Ishikawa (cell line): ENCODE results near the gene COL25A1.

Experiments used
- CEBPB ChIP-seq: IDR thresholded peaks from 2 replicates; pipeline ENCODE4 v1.6.1; 2012
- CREB1 ChIP-seq: IDR thresholded peaks from 2 replicates; pipeline ENCODE4 v1.6.1; 2012; ENCODE audit warnings: low read depth
- EGR1 ChIP-seq: IDR thresholded peaks from 2 replicates; pipeline ENCODE4 v1.6.1; 2012
- EP300 ChIP-seq: IDR thresholded peaks from 2 replicates; pipeline ENCODE4 v1.6.1; 2012; ENCODE audit warnings: borderline replicate concordance
- FOXM1 ChIP-seq: IDR thresholded peaks from 2 replicates; pipeline ENCODE4 v1.6.1; 2012; ENCODE audit warnings: low read depth, borderline replicate concordance
- NFIC ChIP-seq: IDR thresholded peaks from 2 replicates; pipeline ENCODE4 v1.6.1; 2012
- RAD21 ChIP-seq: IDR thresholded peaks from 2 replicates; pipeline ENCODE4 v1.6.1; 2012; ENCODE audit warnings: low read depth
- TAF1 ChIP-seq: IDR thresholded peaks from 2 replicates; pipeline ENCODE4 v1.6.1; 2012; ENCODE audit warnings: low read depth, mild to moderate bottlenecking
- TCF12 ChIP-seq: IDR thresholded peaks from 2 replicates; pipeline ENCODE4 v1.6.1; 2012; ENCODE audit warnings: low read depth
- TEAD4 ChIP-seq: IDR thresholded peaks from 2 replicates; pipeline ENCODE4 v1.6.1; 2012
- YY1 ChIP-seq: IDR thresholded peaks from 2 replicates; pipeline ENCODE4 v1.6.1; 2012; ENCODE audit warnings: low read depth
- ZBTB7A ChIP-seq: IDR thresholded peaks from 2 replicates; pipeline ENCODE4 v1.6.1; 2012; ENCODE audit warnings: low read depth
- TF ChIP-seq, protein P1 (sequence below): IDR thresholded peaks from 2 replicates; pipeline ENCODE4 v1.6.1; 2012
- TF ChIP-seq, protein P2 (sequence below): IDR thresholded peaks from 2 replicates; pipeline ENCODE4 v1.6.1; 2012; ENCODE audit warnings: low read depth, mild to moderate bottlenecking
- TF ChIP-seq, protein P3 (sequence below): IDR thresholded peaks from 2 replicates; pipeline ENCODE4 v1.6.1; 2012

COL25A1 gene

GRCh38 chr4:109199585-109199984, 102.9 kb downstream of the COL25A1 start:
- TF ChIP-seq, protein P1, sequence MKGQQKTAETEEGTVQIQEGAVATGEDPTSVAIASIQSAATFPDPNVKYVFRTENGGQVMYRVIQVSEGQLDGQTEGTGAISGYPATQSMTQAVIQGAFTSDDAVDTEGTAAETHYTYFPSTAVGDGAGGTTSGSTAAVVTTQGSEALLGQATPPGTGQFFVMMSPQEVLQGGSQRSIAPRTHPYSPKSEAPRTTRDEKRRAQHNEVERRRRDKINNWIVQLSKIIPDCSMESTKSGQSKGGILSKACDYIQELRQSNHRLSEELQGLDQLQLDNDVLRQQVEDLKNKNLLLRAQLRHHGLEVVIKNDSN = no peak
- TF ChIP-seq, protein P2, sequence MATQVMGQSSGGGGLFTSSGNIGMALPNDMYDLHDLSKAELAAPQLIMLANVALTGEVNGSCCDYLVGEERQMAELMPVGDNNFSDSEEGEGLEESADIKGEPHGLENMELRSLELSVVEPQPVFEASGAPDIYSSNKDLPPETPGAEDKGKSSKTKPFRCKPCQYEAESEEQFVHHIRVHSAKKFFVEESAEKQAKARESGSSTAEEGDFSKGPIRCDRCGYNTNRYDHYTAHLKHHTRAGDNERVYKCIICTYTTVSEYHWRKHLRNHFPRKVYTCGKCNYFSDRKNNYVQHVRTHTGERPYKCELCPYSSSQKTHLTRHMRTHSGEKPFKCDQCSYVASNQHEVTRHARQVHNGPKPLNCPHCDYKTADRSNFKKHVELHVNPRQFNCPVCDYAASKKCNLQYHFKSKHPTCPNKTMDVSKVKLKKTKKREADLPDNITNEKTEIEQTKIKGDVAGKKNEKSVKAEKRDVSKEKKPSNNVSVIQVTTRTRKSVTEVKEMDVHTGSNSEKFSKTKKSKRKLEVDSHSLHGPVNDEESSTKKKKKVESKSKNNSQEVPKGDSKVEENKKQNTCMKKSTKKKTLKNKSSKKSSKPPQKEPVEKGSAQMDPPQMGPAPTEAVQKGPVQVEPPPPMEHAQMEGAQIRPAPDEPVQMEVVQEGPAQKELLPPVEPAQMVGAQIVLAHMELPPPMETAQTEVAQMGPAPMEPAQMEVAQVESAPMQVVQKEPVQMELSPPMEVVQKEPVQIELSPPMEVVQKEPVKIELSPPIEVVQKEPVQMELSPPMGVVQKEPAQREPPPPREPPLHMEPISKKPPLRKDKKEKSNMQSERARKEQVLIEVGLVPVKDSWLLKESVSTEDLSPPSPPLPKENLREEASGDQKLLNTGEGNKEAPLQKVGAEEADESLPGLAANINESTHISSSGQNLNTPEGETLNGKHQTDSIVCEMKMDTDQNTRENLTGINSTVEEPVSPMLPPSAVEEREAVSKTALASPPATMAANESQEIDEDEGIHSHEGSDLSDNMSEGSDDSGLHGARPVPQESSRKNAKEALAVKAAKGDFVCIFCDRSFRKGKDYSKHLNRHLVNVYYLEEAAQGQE = no peak
- TF ChIP-seq TAF1 (no peak), RAD21 (no peak), TCF12 (no peak), YY1 (no peak), ZBTB7A (no peak), TEAD4 (no peak), FOXM1 (no peak), CREB1 (no peak), EP300 (no peak), CEBPB (no peak)
- TF ChIP-seq, protein P3, sequence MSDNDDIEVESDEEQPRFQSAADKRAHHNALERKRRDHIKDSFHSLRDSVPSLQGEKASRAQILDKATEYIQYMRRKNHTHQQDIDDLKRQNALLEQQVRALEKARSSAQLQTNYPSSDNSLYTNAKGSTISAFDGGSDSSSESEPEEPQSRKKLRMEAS = no peak

GRCh38 chr4:109195646-109196045, 106.8 kb downstream of the COL25A1 start:
- TF ChIP-seq ZBTB7A (no peak), YY1 (no peak), TEAD4 (no peak), FOXM1 (no peak), CREB1 (no peak), EP300 (no peak)

DNA sequence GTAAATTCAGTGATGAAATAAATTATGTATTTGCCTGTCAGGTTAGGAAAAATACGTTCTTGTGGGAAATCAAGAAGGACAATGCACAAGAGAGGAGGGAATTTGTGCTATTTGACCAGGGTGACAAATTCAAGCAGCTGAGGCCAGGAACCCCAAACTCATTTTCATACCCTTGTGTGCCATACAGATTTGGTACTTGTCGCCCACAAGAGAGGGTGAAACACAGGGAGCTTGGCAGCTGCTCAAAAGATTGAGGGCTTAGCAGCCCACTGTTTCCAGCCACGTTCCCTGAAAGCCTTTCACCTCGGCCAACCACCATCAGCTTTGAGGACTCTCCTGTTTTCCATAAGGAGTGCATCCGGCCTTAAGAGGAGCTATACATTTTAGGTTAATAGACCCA, 111.2 kb downstream of the COL25A1 start:
- TF ChIP-seq ZBTB7A = no peak
- no peak for TF ChIP-seq RAD21
- TF ChIP-seq, protein P2 = no peak
- no peak for TF ChIP-seq FOXM1
- no peak for TF ChIP-seq CEBPB
- TF ChIP-seq EP300 = no peak
- no peak for TF ChIP-seq YY1
- TF ChIP-seq TAF1 = no peak

- TF ChIP-seq TCF12 (no peak), CEBPB (no peak), TAF1 (no peak), CREB1 (no peak), RAD21 (no peak), EGR1 (no peak), NFIC (no peak), ZBTB7A (no peak), YY1 (no peak), EP300 (no peak), FOXM1 (no peak), TEAD4 (no peak)
- TF ChIP-seq, protein P1 = no peak
- TF ChIP-seq, protein P2 = no peak
- TF ChIP-seq, protein P3 = no peak
These were observed 116.0 kb downstream of the COL25A1 start for GRCh38 chr4:109186458-109186945.
